COLO668 (cell line): ENCODE data around the gene AKAP10.
A peak's percentile ranks its signal among the peaks of the same experiment; 100 is the strongest.
"Not testable (repeated sequence)": the region's sequence is repeated elsewhere in the genome, so short reads cannot be mapped to it uniquely, and the experiment has no call there.

Experiments
- DNase-seq: peaks from one replicate; lab custom pipeline; 2025; ENCODE audit not compliant: unreplicated experiment; lab: John Stamatoyannopoulos, UW

Gene AKAP10

DNA sequence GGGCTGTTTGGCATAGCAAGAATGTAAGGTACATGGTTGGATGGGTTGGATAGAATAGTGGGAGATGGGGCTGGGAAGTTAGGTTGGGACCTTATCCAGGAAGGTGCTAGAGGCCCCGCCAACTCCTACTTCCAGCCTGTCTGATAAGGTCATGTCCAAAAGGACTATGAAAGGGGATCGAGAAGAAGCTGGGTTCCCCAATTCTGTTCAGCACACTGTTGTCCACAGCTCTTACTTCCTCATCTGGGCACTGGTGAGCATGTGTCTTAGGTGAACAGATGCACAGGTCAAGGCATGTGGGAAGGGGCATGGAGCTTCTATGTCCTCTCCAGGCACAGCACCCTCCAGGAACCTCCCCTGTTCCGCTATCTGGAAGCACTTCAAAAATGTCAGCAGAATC lies 104.3 kb downstream of the AKAP10 start:
- DNase-seq = no peak

DNA sequence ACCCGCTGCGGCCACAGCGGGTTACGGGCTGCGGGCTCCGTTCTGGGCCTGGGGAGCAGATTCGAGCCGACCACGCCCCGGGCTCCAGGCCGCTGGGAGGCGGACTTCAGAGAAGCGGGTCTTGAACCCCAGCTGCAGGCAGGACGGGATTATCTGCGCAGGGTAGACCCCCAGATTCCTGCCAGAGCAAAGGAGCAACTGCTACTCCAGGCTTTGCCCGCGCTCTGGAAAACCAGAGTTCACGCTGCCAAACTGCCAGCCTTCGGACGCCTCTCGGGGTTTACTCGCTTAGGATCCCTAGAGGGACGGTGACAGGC lies 109.6 kb downstream of the AKAP10 start:
- DNase-seq = no peak

DNA sequence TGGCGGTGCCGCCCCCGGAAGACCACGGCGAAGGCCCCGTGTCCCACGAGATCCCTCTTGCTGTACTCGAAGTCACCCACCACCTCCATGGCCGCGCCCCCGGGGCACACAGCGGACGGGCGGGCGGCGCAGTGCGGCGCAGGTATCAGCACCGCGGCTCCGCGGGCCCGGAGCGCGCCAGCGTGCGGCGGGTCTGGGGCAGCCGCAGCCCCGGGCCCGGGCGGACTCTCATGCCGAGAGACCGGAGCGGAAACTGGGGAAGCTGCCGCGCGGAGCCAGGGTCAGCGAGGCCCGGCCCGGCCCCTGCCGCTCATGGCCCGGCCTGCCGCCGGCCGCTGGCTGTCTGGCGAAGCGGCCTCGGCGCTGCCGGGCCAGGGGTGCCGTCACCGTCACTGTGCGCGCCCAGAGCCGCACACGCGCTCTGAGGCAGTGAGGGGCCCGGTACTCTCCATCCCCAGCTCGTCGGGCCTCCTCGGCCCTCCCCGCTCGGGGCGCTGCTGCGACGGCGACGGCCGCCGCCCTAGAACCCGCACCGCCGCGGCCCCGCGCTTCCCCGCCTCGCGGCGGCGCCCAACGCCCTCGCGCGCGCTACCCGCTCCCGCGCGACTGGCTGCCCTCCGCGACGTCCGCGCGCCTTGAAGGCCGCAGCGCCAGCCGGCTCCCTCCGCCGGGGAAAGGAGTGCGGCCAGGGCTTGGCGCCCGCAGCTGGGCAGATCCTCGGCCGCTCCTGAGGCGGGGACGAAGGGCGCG lies 110.1 kb downstream of the AKAP10 start, which contains the start of gene ULK2:
ULK2 (minus strand) TSS at position 608 of the 750 bp plus-strand sequence; CDS start at position 89, 519 bp downstream.
- DNase-seq = peak; percentile 78

DNA sequence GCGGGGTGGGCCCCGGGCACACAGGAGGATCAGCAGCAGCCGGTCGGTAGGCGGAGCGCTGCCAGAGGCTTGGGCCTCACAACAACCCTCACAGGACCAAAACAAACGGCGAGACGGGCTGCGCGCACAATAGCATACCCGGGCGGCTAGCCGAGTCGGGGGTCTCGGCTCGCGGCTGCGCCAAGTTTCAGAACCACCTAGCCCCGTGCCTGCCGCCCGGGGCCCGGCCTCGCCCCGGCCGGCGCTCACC lies 110.6 kb downstream of the AKAP10 start:
- DNase-seq = peak; percentile 50

DNA sequence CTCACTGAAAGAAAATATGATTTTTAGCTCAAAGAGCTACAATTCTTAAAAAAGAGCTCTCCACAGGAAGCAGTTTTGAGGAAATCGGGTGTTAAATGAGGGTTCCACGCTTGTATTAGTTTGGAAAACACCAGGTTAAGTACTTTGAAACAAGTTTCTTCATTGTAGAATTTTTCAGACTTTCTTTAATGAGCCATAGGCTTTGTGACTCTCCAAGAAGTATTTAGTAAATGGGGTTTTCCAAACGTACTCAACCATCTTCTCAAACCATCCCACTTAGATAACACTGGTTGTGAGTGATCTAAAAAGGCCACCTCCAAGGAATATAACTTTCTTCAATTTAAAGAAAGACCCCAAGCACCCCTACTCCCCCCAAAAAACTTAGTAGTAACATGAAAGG lies 112.6 kb downstream of the AKAP10 start:
- no peak for DNase-seq

DNA sequence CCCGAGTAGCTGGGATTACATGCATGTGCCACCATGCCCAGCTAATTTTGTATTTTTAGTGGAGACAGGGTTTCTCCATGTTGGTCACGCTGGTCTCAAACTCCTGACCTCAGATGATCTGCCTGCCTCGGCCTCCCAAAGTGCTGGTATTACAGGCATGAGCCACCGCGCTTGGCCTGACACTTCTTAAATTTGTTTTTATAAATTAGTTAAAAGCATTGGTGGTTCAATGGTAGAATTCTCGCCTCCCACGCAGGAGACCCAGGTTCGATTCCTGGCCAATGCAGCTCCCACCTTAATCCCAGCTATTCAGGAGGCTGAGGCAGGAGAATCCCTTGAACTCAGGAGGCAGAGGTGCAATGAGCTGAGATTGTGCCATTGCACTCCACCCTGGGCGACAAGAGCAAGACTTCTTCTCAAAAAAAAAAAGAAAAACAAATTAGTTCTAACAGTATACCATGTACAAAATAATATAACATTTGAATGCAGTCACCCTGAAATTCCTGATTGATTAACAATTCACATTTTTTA lies 116.9 kb downstream of the AKAP10 start:
- not testable (repeated sequence) for DNase-seq

DNA sequence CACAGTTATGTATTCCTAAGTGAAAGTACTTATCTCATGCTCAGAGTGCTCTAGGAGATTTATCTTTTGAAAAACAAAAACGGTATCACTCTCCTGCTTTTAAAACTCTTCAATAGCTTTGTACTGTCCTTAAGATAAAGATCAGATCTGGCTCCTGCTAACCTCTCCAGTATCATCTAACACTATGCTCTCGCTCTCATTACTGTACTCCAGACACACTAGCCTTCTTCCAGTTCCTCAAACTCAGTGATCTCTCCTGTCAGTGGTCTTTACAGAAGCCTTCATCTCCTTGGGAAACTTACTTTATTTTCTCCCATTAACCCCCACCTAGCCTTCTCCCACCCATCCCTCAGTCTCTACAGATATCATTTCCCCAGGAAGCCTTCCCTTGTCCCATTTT lies 120.0 kb downstream of the AKAP10 start:
- no peak for DNase-seq
